ENCODE measurements around the gene UTF1.

Gene UTF1

GRCh38 chr10:133249094-133249780 lies 19.2 kb downstream of the UTF1 start:
- no peak for TF ChIP-seq CTCF (IDR thresholded peaks at IDR 0.05)

- no peak for TF ChIP-seq CTCF (IDR thresholded peaks at IDR 0.05)
These were observed 20.1 kb downstream of the UTF1 start for GRCh38 chr10:133249975-133250754.

- no peak for TF ChIP-seq CTCF (IDR thresholded peaks at IDR 0.05)
These were observed 21.6 kb downstream of the UTF1 start for GRCh38 chr10:133251388-133252222.

- no peak for TF ChIP-seq CTCF (IDR thresholded peaks at IDR 0.05)
These were observed 22.2 kb downstream of the UTF1 start for GRCh38 chr10:133252223-133252552.

- TF ChIP-seq CTCF (IDR thresholded peaks at IDR 0.05), result no peak
These were observed 23.4 kb downstream of the UTF1 start for GRCh38 chr10:133253361-133253955.

- TF ChIP-seq CTCF (IDR thresholded peaks at IDR 0.05), result no peak
These were observed 24.6 kb downstream of the UTF1 start for GRCh38 chr10:133254421-133255120.

- TF ChIP-seq CTCF (IDR thresholded peaks at IDR 0.05), result no peak
These were observed 25.3 kb downstream of the UTF1 start for GRCh38 chr10:133255323-133255722.
